Activated naive CD8-positive, alpha-beta T cell treated with anti-CD3 and anti-CD28 coated beads, Interleukin-2, amount 50 U/mL, for 24 hours (primary cell): ENCODE results near the gene SMIM8.
"Not testable (repeated sequence)": the region's sequence is repeated elsewhere in the genome, so short reads cannot be mapped to it uniquely, and the experiment has no call there.

Experiments
- ATAC-seq: fragments of 150-1000 bp; cut with Tn5 transposase; one replicate; pipeline ENCODE4 v1.10.0; 2021
- DNase-seq: peaks from one replicate; pipeline ENCODE4 v3.0.0; 2021
- H3K27ac Mint-ChIP-seq: one replicate; pipeline ENCODE4 v1.8.0; 2021; ENCODE audit warnings: mild to moderate bottlenecking, mixed read lengths
- H3K27me3 Mint-ChIP-seq: one replicate; pipeline ENCODE4 v1.8.0; 2021; ENCODE audit warnings: mixed read lengths
- H3K36me3 Mint-ChIP-seq: one replicate; pipeline ENCODE4 v1.8.0; 2021; ENCODE audit warnings: low read depth, mixed read lengths
- H3K4me1 Mint-ChIP-seq: one replicate; pipeline ENCODE4 v1.8.0; 2021; ENCODE audit warnings: mixed read lengths
- H3K4me3 Mint-ChIP-seq: one replicate; pipeline ENCODE4 v1.8.0; 2021; ENCODE audit warnings: mild to moderate bottlenecking, moderate library complexity, mixed read lengths
- H3K9me3 Mint-ChIP-seq: one replicate; pipeline ENCODE4 v1.8.0; 2021; ENCODE audit warnings: mixed read lengths

SMIM8 gene

GRCh38 chr6:87322304-87323212 is at the start of gene SMIM8:
Gene SMIM8 (plus strand): TSS chr6:87322588. CDS start chr6:87337032, 14,444 bp downstream.
- Mint-ChIP-seq H3K4me1 (peaks cover 19% of the 10 kb centered on the region), H3K36me3 (peaks cover 6% of the 10 kb centered on the region)

GRCh38 chr6:87274660-87275274 is 47.6 kb upstream of the SMIM8 start:
- Mint-ChIP-seq H3K4me3 (no peak overlapping the region), H3K27ac (no peak overlapping the region), H3K4me1 (peaks cover 4% of the 10 kb centered on the region), H3K36me3 (no peaks in the 10 kb centered on the region), H3K27me3 (no peaks in the 10 kb centered on the region), H3K9me3 (peaks cover 7% of the 10 kb centered on the region)
- DNase-seq (no peak), ATAC-seq (no peak)

More at GRCh38 chr6:87322304-87323212, at the start of gene SMIM8:
- Mint-ChIP-seq H3K27me3 (no peaks in the 10 kb centered on the region), H3K9me3 (peaks cover 11% of the 10 kb centered on the region), H3K27ac (peak within 1 kb of the TSS; percentile 81), H3K4me3 (peak within 1 kb of the TSS; percentile 95)
- DNase-seq, result peak; percentile 94
- ATAC-seq, result peak; percentile 100

- no peak overlapping the region for H3K4me3 Mint-ChIP-seq
- H3K36me3 Mint-ChIP-seq, result no peaks in the 10 kb centered on the region
- no peak for ATAC-seq
- H3K27me3 Mint-ChIP-seq, result no peaks in the 10 kb centered on the region
- no peak for DNase-seq
- peaks cover 4% of the 10 kb centered on the region for H3K4me1 Mint-ChIP-seq
- H3K9me3 Mint-ChIP-seq, result peaks cover 7% of the 10 kb centered on the region
- H3K27ac Mint-ChIP-seq, result no peak overlapping the region
Measured at GRCh38 chr6:87276624-87277023, 45.8 kb upstream of the SMIM8 start.

- Mint-ChIP-seq H3K36me3 (no peaks in the 10 kb centered on the region), H3K27me3 (no peaks in the 10 kb centered on the region), H3K4me3 (no peak overlapping the region), H3K4me1 (peaks cover 4% of the 10 kb centered on the region), H3K9me3 (peaks cover 2% of the 10 kb centered on the region), H3K27ac (no peak overlapping the region)
- DNase-seq (no peak), ATAC-seq (no peak)
Measured at GRCh38 chr6:87277123-87277522, 45.3 kb upstream of the SMIM8 start.

- Mint-ChIP-seq H3K27me3 (no peaks in the 10 kb centered on the region), H3K4me1 (peaks cover 4% of the 10 kb centered on the region), H3K36me3 (no peaks in the 10 kb centered on the region), H3K4me3 (no peak overlapping the region), H3K27ac (no peak overlapping the region), H3K9me3 (no peaks in the 10 kb centered on the region)
- DNase-seq, result no peak
- ATAC-seq, result no peak
Measured at GRCh38 chr6:87279196-87279595, 43.2 kb upstream of the SMIM8 start.

GRCh38 chr6:87281426-87281825 is 41.0 kb upstream of the SMIM8 start:
- ATAC-seq (no peak), DNase-seq (no peak)
- Mint-ChIP-seq H3K4me3 (no peak overlapping the region), H3K27ac (no peak overlapping the region), H3K27me3 (peaks cover 3% of the 10 kb centered on the region), H3K9me3 (no peaks in the 10 kb centered on the region), H3K36me3 (no peaks in the 10 kb centered on the region), H3K4me1 (peaks cover 4% of the 10 kb centered on the region)

- Mint-ChIP-seq H3K36me3 (no peaks in the 10 kb centered on the region), H3K27me3 (peaks cover 3% of the 10 kb centered on the region), H3K4me3 (no peak overlapping the region), H3K27ac (no peak overlapping the region), H3K9me3 (no peaks in the 10 kb centered on the region), H3K4me1 (peaks cover 4% of the 10 kb centered on the region)
- DNase-seq (no peak), ATAC-seq (no peak)
Measured at GRCh38 chr6:87282743-87283142, 39.6 kb upstream of the SMIM8 start.

GRCh38 chr6:87283461-87283860 is 38.9 kb upstream of the SMIM8 start:
- Mint-ChIP-seq H3K27me3 (peaks cover 3% of the 10 kb centered on the region), H3K9me3 (no peaks in the 10 kb centered on the region), H3K4me3 (no peak overlapping the region), H3K27ac (no peak overlapping the region), H3K4me1 (peaks cover 3% of the 10 kb centered on the region), H3K36me3 (no peaks in the 10 kb centered on the region)
- no peak for DNase-seq
- ATAC-seq, result no peak

GRCh38 chr6:87287251-87287650 is 35.1 kb upstream of the SMIM8 start:
- Mint-ChIP-seq H3K4me3 (no peak overlapping the region), H3K4me1 (no peaks in the 10 kb centered on the region), H3K36me3 (no peaks in the 10 kb centered on the region), H3K27me3 (peaks cover 3% of the 10 kb centered on the region), H3K9me3 (no peaks in the 10 kb centered on the region), H3K27ac (no peak overlapping the region)
- ATAC-seq, result no peak
- DNase-seq, result no peak

GRCh38 chr6:87289571-87289970 is 32.8 kb upstream of the SMIM8 start:
- no peaks in the 10 kb centered on the region for H3K4me1 Mint-ChIP-seq
- H3K4me3 Mint-ChIP-seq, result no peak overlapping the region
- H3K27ac Mint-ChIP-seq, result no peak overlapping the region
- H3K9me3 Mint-ChIP-seq, result no peaks in the 10 kb centered on the region
- no peaks in the 10 kb centered on the region for H3K36me3 Mint-ChIP-seq
- DNase-seq (no peak), ATAC-seq (no peak)
- H3K27me3 Mint-ChIP-seq, result peaks cover 6% of the 10 kb centered on the region

- ATAC-seq (no peak), DNase-seq (no peak)
- Mint-ChIP-seq H3K36me3 (no peaks in the 10 kb centered on the region), H3K27ac (no peak overlapping the region), H3K4me3 (no peak overlapping the region), H3K4me1 (no peaks in the 10 kb centered on the region), H3K27me3 (peaks cover 6% of the 10 kb centered on the region), H3K9me3 (no peaks in the 10 kb centered on the region)
Measured at GRCh38 chr6:87291883-87292282, 30.5 kb upstream of the SMIM8 start.

GRCh38 chr6:87293526-87293925 is 28.9 kb upstream of the SMIM8 start:
- H3K4me3 Mint-ChIP-seq, result no peak overlapping the region
- no peak overlapping the region for H3K27ac Mint-ChIP-seq
- H3K9me3 Mint-ChIP-seq, result no peaks in the 10 kb centered on the region
- H3K27me3 Mint-ChIP-seq, result peaks cover 13% of the 10 kb centered on the region
- ATAC-seq (no peak), DNase-seq (no peak)
- no peaks in the 10 kb centered on the region for H3K4me1 Mint-ChIP-seq
- no peaks in the 10 kb centered on the region for H3K36me3 Mint-ChIP-seq

- Mint-ChIP-seq H3K4me1 (no peaks in the 10 kb centered on the region), H3K27me3 (peaks cover 20% of the 10 kb centered on the region), H3K27ac (no peak overlapping the region), H3K36me3 (no peaks in the 10 kb centered on the region), H3K4me3 (no peak overlapping the region), H3K9me3 (no peaks in the 10 kb centered on the region)
- DNase-seq (no peak), ATAC-seq (no peak)
Measured at GRCh38 chr6:87297119-87297518, 25.3 kb upstream of the SMIM8 start.

GRCh38 chr6:87301277-87301676 is 21.1 kb upstream of the SMIM8 start:
- ATAC-seq, H3K9me3 Mint-ChIP-seq, H3K4me3 Mint-ChIP-seq, DNase-seq, H3K36me3 Mint-ChIP-seq, H3K27ac Mint-ChIP-seq, H3K4me1 Mint-ChIP-seq: not testable (repeated sequence)
- H3K27me3 Mint-ChIP-seq, result peaks cover 27% of the 10 kb centered on the region

GRCh38 chr6:87308970-87309369 is 13.4 kb upstream of the SMIM8 start:
- no peak overlapping the region for H3K4me3 Mint-ChIP-seq
- H3K36me3 Mint-ChIP-seq, result no peaks in the 10 kb centered on the region
- H3K4me1 Mint-ChIP-seq, result no peaks in the 10 kb centered on the region
- ATAC-seq (no peak), DNase-seq (no peak)
- H3K9me3 Mint-ChIP-seq, result no peaks in the 10 kb centered on the region
- no peak overlapping the region for H3K27ac Mint-ChIP-seq
- peaks cover 18% of the 10 kb centered on the region for H3K27me3 Mint-ChIP-seq
